Esophagus (tissue), 2 donors: ENCODE measurements around the gene AFF3. TPM values are rescaled to one million over a fixed set of nuclear protein-coding genes. Genes with fewer than 3 reads are reported as not detected.

Experiments
- H3K27ac ChIP-seq, 2 donors: one replicate each; pipeline ENCODE4 v1.5.1; 2013; ENCODE audit warnings: low read depth in 2 of 2, mild to moderate bottlenecking in 2 of 2, inconsistent platforms in 1 of 2, low read length in 1 of 2, moderate library complexity in 1 of 2
- H3K27me3 ChIP-seq, 2 donors: one replicate each; pipeline ENCODE4 v1.6.1; 2013; ENCODE audit warnings: low read length in 2 of 2, control low read depth in 1 of 2, mild to moderate bottlenecking in 1 of 2; ENCODE audit not compliant: insufficient read depth in 2 of 2, control insufficient read depth in 1 of 2
- H3K36me3 ChIP-seq, 2 donors: one replicate each; pipeline ENCODE4 v1.6.1; 2013; ENCODE audit warnings: low read length in 1 of 2; ENCODE audit not compliant: control insufficient read depth in 2 of 2, insufficient read depth in 2 of 2
- H3K4me1 ChIP-seq, 2 donors: one replicate each; pipeline ENCODE4 v1.6.1; 2013; ENCODE audit warnings: low read length in 1 of 2; ENCODE audit not compliant: control insufficient read depth in 2 of 2, insufficient read depth in 2 of 2
- H3K4me3 ChIP-seq, 2 donors: one replicate each; pipeline ENCODE4 v1.5.1; 2013; ENCODE audit warnings: low read length in 2 of 2, mild to moderate bottlenecking in 2 of 2, low read depth in 1 of 2, moderate library complexity in 1 of 2
- H3K9me3 ChIP-seq, 2 donors: one replicate each; pipeline ENCODE4 v1.6.1; 2013; ENCODE audit warnings: mild to moderate bottlenecking in 2 of 2, low read depth in 1 of 2, low read length in 1 of 2, moderate library complexity in 1 of 2; ENCODE audit not compliant: control insufficient read depth in 2 of 2, insufficient read depth in 1 of 2
- WGBS, 2 donors: extraction: QIAGEN DNeasy Blood & Tissue Kit; methylation state at CpG; one replicate each; pipeline ENCODE4 v1.1.7; 2013; 5-methylcytosine and 5-hydroxymethylcytosine counted together
- polyA plus RNA-seq, 2 donors: library from polyadenylated mRNA; stranded (reverse); fragments of 200-250 nt; gene quantifications; one replicate each; pipeline ENCODE4 v1.2.3, GENCODE V29; 2013
- donor health status: healthy with polysubstance abuse.
- donor health status: Bipolar disorder and iron deficiency.

The AFF3 gene
- polyA plus RNA-seq, 2 donors: 1.0 to 1.1 TPM

- no peaks in the 10 kb centered on the region for H3K36me3 ChIP-seq
- H3K27ac ChIP-seq: no peak overlapping the region
- no peaks in the 10 kb centered on the region for H3K4me1 ChIP-seq
- no peak overlapping the region for H3K4me3 ChIP-seq
- no peaks in the 10 kb centered on the region for H3K27me3 ChIP-seq
- no peaks in the 10 kb centered on the region for H3K9me3 ChIP-seq
- WGBS, 2 donors: 91 to 96% methylated on average over 3 of the region's 3 CpGs
Observed at GRCh38 chr2:99595373-99595772, 547.0 kb downstream of the AFF3 start.

GRCh38 chr2:99593692-99594427, 548.5 kb downstream of the AFF3 start:
- no peak overlapping the region for H3K27ac ChIP-seq
- H3K36me3 ChIP-seq: no peaks in the 10 kb centered on the region
- H3K9me3 ChIP-seq: no peaks in the 10 kb centered on the region
- no peak overlapping the region for H3K4me3 ChIP-seq
- no peaks in the 10 kb centered on the region for H3K4me1 ChIP-seq
- H3K27me3 ChIP-seq: no peaks in the 10 kb centered on the region
- WGBS, 2 donors: 67 to 81% methylated on average over 54 of the region's 54 CpGs

GRCh38 chr2:99576775-99577174, 565.6 kb downstream of the AFF3 start:
- Histone ChIP-seq H3K36me3 (no peaks in the 10 kb centered on the region), H3K27me3 (no peaks in the 10 kb centered on the region), H3K27ac (no peak overlapping the region), H3K4me1 (peaks cover 0 to 2% of the 10 kb centered on the region in 2 donors), H3K9me3 (no peaks in the 10 kb centered on the region), H3K4me3 (no peak overlapping the region)
- 79 to 80% methylated on average over 3 of the region's 3 CpGs for WGBS, 2 donors

GRCh38 chr2:99573634-99574251, 568.6 kb downstream of the AFF3 start:
- Histone ChIP-seq H3K27me3 (no peaks in the 10 kb centered on the region), H3K27ac (no peak overlapping the region), H3K4me3 (no peak overlapping the region), H3K9me3 (no peaks in the 10 kb centered on the region), H3K4me1 (peaks cover 0 to 2% of the 10 kb centered on the region in 2 donors), H3K36me3 (no peaks in the 10 kb centered on the region)
- WGBS, 2 donors: 81% methylated on average over 11 of the region's 11 CpGs

GRCh38 chr2:99572373-99573164, 569.8 kb downstream of the AFF3 start:
- Histone ChIP-seq H3K9me3 (no peaks in the 10 kb centered on the region), H3K4me3 (no peak overlapping the region), H3K27ac (no peak overlapping the region), H3K36me3 (no peaks in the 10 kb centered on the region), H3K4me1 (no peaks in the 10 kb centered on the region), H3K27me3 (no peaks in the 10 kb centered on the region)
- WGBS, 2 donors: 59 to 60% methylated on average over 13 of the region's 13 CpGs

- H3K27ac ChIP-seq: no peak overlapping the region
- 23 to 38% methylated on average over 2 of the region's 2 CpGs for WGBS, 2 donors
Observed at GRCh38 chr2:99571954-99572353, 570.4 kb downstream of the AFF3 start.

GRCh38 chr2:99571533-99571932, 570.9 kb downstream of the AFF3 start:
- Histone ChIP-seq H3K36me3 (no peaks in the 10 kb centered on the region), H3K4me3 (no peak overlapping the region), H3K27me3 (no peaks in the 10 kb centered on the region), H3K9me3 (no peaks in the 10 kb centered on the region), H3K27ac (no peak overlapping the region), H3K4me1 (no peaks in the 10 kb centered on the region)
- WGBS, 2 donors: 79 to 84% methylated on average over 4 of the region's 4 CpGs

More at GRCh38 chr2:99571954-99572353, 570.4 kb downstream of the AFF3 start:
- Histone ChIP-seq H3K9me3 (no peaks in the 10 kb centered on the region), H3K4me1 (no peaks in the 10 kb centered on the region), H3K36me3 (no peaks in the 10 kb centered on the region), H3K27me3 (no peaks in the 10 kb centered on the region), H3K4me3 (no peak overlapping the region)

- H3K9me3 ChIP-seq: no peaks in the 10 kb centered on the region
- H3K27me3 ChIP-seq: no peaks in the 10 kb centered on the region
- no peak overlapping the region for H3K27ac ChIP-seq
- WGBS, 2 donors: 87 to 88% methylated on average over 4 of the region's 4 CpGs
- H3K4me3 ChIP-seq: no peak overlapping the region
- H3K4me1 ChIP-seq: no peaks in the 10 kb centered on the region
- H3K36me3 ChIP-seq: no peaks in the 10 kb centered on the region
Observed at GRCh38 chr2:99571021-99571420, 571.4 kb downstream of the AFF3 start.

- no peaks in the 10 kb centered on the region for H3K9me3 ChIP-seq
- H3K27me3 ChIP-seq: no peaks in the 10 kb centered on the region
- 80 to 91% methylated on average over 5 of the region's 5 CpGs for WGBS, 2 donors
- H3K4me3 ChIP-seq: no peak overlapping the region
- no peaks in the 10 kb centered on the region for H3K36me3 ChIP-seq
- no peak overlapping the region for H3K27ac ChIP-seq
- no peaks in the 10 kb centered on the region for H3K4me1 ChIP-seq
Observed at GRCh38 chr2:99569386-99569785, 573.0 kb downstream of the AFF3 start.
